HG02852 (cell line): Measurements from ENCODE around the gene NUDT7.

ENCODE experiments used
- ATAC-seq: cut with Tn5 transposase; IDR thresholded peaks from one replicate; pipeline ENCODE4 v1.9.1; 2021; ENCODE audit warnings: mild to moderate bottlenecking, moderate library complexity; ENCODE audit not compliant: unreplicated experiment

Gene NUDT7

GRCh38 chr16:77722309-77723107 is at the start of gene NUDT7:
TSS of gene NUDT7 (plus strand) at chr16:77722514. CDS start at chr16:77722583, 69 bp downstream.
- ATAC-seq, result peak; percentile 87

- ATAC-seq, result no peak
Measured at GRCh38 chr16:77674888-77675287, 47.4 kb upstream of the NUDT7 start.

GRCh38 chr16:77675464-77676324 is 46.6 kb upstream of the NUDT7 start:
- ATAC-seq, result no peak

- ATAC-seq, result no peak
Measured at GRCh38 chr16:77677129-77677528, 45.2 kb upstream of the NUDT7 start.

- ATAC-seq, result no peak
Measured at GRCh38 chr16:77679391-77679790, 42.9 kb upstream of the NUDT7 start.

GRCh38 chr16:77679901-77680300 is 42.4 kb upstream of the NUDT7 start:
- no peak for ATAC-seq

GRCh38 chr16:77680496-77680895 is 41.8 kb upstream of the NUDT7 start:
- no peak for ATAC-seq

- ATAC-seq, result no peak
Measured at GRCh38 chr16:77682586-77682985, 39.7 kb upstream of the NUDT7 start.

GRCh38 chr16:77683397-77684180 is 38.7 kb upstream of the NUDT7 start:
- ATAC-seq, result no peak

- no peak for ATAC-seq
Measured at GRCh38 chr16:77684181-77684526, 38.2 kb upstream of the NUDT7 start.

GRCh38 chr16:77686385-77686784 is 35.9 kb upstream of the NUDT7 start:
- no peak for ATAC-seq

- no peak for ATAC-seq
Measured at GRCh38 chr16:77689971-77690370, 32.3 kb upstream of the NUDT7 start.

GRCh38 chr16:77690416-77690815 is 31.9 kb upstream of the NUDT7 start:
- ATAC-seq, result no peak

- ATAC-seq, result no peak
Measured at GRCh38 chr16:77692612-77693011, 29.7 kb upstream of the NUDT7 start.

- no peak for ATAC-seq
Measured at GRCh38 chr16:77696149-77696548, 26.2 kb upstream of the NUDT7 start.

GRCh38 chr16:77700846-77701245 is 21.5 kb upstream of the NUDT7 start:
- ATAC-seq, result no peak

GRCh38 chr16:77705351-77705750 is 17.0 kb upstream of the NUDT7 start:
- no peak for ATAC-seq

GRCh38 chr16:77711179-77711578 is 11.1 kb upstream of the NUDT7 start:
- ATAC-seq, result no peak

- ATAC-seq, result no peak
Measured at GRCh38 chr16:77711775-77712174, 10.5 kb upstream of the NUDT7 start.

- ATAC-seq, result no peak
Measured at GRCh38 chr16:77715145-77715544, 7.2 kb upstream of the NUDT7 start.

GRCh38 chr16:77721752-77722308 is 484 bp upstream of the NUDT7 start:
- ATAC-seq, result peak; percentile 26
